GM21515 (cell line): ENCODE measurements around the gene TBC1D10A.

Experiments used
- ATAC-seq: cut with Tn5 transposase; IDR thresholded peaks from one replicate; pipeline ENCODE4 v1.9.1; 2021; ENCODE audit not compliant: unreplicated experiment

TBC1D10A gene

GRCh38 chr22:30326706-30327362, at the start of gene TBC1D10A:
TBC1D10A (minus strand) TSS chr22:30326941; CDS start chr22:30326881, 60 bp downstream.
- peak; percentile 86 for ATAC-seq

GRCh38 chr22:30375312-30375849, 48.6 kb upstream of the TBC1D10A start:
- ATAC-seq = no peak

GRCh38 chr22:30373331-30374325, 46.9 kb upstream of the TBC1D10A start:
- ATAC-seq = no peak

- no peak for ATAC-seq
Measured at GRCh38 chr22:30372915-30373314, 46.2 kb upstream of the TBC1D10A start.

GRCh38 chr22:30371981-30372380, 45.2 kb upstream of the TBC1D10A start:
- no peak for ATAC-seq

GRCh38 chr22:30371321-30371720, 44.6 kb upstream of the TBC1D10A start:
- no peak for ATAC-seq

GRCh38 chr22:30370641-30371230, 44.0 kb upstream of the TBC1D10A start:
- no peak for ATAC-seq

- no peak for ATAC-seq
Measured at GRCh38 chr22:30368420-30368819, 41.7 kb upstream of the TBC1D10A start.

- ATAC-seq = no peak
Measured at GRCh38 chr22:30365891-30366290, 39.1 kb upstream of the TBC1D10A start.

- ATAC-seq = no peak
Measured at GRCh38 chr22:30362651-30363281, 36.0 kb upstream of the TBC1D10A start.

- ATAC-seq = no peak
Measured at GRCh38 chr22:30361916-30362650, 35.3 kb upstream of the TBC1D10A start.

GRCh38 chr22:30358541-30358940, 31.8 kb upstream of the TBC1D10A start:
- no peak for ATAC-seq

GRCh38 chr22:30357650-30358215, 31.0 kb upstream of the TBC1D10A start:
- ATAC-seq = no peak

GRCh38 chr22:30357236-30357570, 30.5 kb upstream of the TBC1D10A start:
- ATAC-seq = no peak

- ATAC-seq = peak; percentile 85
Measured at GRCh38 chr22:30356449-30357235, 29.9 kb upstream of the TBC1D10A start, which contains the start of the genes CCDC157 and SF3A1. CCDC157 (plus strand) TSS chr22:30357007; CDS start chr22:30366001, 8,994 bp downstream. SF3A1 (minus strand) TSS chr22:30356894; CDS start chr22:30356792, 102 bp downstream.

GRCh38 chr22:30354644-30355043, 27.9 kb upstream of the TBC1D10A start:
- no peak for ATAC-seq

- ATAC-seq = no peak
Measured at GRCh38 chr22:30351226-30351625, 24.5 kb upstream of the TBC1D10A start.

GRCh38 chr22:30348809-30349208, 22.1 kb upstream of the TBC1D10A start:
- ATAC-seq = no peak

GRCh38 chr22:30348404-30348803, 21.7 kb upstream of the TBC1D10A start:
- no peak for ATAC-seq
